ENCODE results near the gene NECAB2. TPM values are rescaled to one million over a fixed set of nuclear protein-coding genes. Genes with fewer than 3 reads are reported as not detected.

Gene NECAB2
- total and polyA plus RNA-seq, 2 experiments from 2014 or later = 1.6 to 5.1 TPM

DNA sequence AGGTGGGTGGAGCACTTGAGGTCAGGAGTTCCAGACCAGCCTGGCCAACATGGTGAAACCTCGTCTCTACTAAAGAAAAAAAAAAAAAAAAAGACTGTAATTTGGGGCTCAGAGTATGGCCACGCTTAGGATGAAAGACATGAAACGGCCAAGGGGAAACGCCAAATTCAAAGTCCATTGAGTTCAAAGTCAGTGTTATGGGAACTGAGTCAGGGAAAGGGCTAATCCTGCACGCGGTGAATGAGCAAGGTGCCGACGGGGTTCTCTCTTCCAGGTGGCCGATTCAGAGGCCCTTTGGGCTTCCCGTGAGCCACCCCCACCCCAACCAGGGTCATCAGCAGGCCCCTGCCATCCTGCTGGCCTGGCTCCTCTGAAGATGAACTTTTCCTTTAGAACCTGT is 22.5 kb upstream of the NECAB2 start:
- H3K27me3 ChIP-seq (ENCODE audit: insufficient read depth) = no peaks in the 10 kb centered on the region
- no peaks in the 10 kb centered on the region for H3K79me2 ChIP-seq (replicated peaks; ENCODE audit: insufficient read depth)
- no peak overlapping the region for H3K4me2 ChIP-seq
- H3K27me3 Mint-ChIP-seq (ENCODE audit: insufficient read depth, low read depth, poor library complexity) = peaks cover 24% of the 10 kb centered on the region
- TF ChIP-seq REST (IDR thresholded peaks at IDR 0.05; ENCODE audit: unreplicated experiment) = no peak
- no peak for TF ChIP-seq EZH2 (IDR thresholded peaks at IDR 0.05; ENCODE audit: low read depth, unreplicated experiment)
- TF ChIP-seq EZH2phosphoT487 (IDR thresholded peaks at IDR 0.05; ENCODE audit: unreplicated experiment) = no peak
- TF ChIP-seq, protein P1, sequence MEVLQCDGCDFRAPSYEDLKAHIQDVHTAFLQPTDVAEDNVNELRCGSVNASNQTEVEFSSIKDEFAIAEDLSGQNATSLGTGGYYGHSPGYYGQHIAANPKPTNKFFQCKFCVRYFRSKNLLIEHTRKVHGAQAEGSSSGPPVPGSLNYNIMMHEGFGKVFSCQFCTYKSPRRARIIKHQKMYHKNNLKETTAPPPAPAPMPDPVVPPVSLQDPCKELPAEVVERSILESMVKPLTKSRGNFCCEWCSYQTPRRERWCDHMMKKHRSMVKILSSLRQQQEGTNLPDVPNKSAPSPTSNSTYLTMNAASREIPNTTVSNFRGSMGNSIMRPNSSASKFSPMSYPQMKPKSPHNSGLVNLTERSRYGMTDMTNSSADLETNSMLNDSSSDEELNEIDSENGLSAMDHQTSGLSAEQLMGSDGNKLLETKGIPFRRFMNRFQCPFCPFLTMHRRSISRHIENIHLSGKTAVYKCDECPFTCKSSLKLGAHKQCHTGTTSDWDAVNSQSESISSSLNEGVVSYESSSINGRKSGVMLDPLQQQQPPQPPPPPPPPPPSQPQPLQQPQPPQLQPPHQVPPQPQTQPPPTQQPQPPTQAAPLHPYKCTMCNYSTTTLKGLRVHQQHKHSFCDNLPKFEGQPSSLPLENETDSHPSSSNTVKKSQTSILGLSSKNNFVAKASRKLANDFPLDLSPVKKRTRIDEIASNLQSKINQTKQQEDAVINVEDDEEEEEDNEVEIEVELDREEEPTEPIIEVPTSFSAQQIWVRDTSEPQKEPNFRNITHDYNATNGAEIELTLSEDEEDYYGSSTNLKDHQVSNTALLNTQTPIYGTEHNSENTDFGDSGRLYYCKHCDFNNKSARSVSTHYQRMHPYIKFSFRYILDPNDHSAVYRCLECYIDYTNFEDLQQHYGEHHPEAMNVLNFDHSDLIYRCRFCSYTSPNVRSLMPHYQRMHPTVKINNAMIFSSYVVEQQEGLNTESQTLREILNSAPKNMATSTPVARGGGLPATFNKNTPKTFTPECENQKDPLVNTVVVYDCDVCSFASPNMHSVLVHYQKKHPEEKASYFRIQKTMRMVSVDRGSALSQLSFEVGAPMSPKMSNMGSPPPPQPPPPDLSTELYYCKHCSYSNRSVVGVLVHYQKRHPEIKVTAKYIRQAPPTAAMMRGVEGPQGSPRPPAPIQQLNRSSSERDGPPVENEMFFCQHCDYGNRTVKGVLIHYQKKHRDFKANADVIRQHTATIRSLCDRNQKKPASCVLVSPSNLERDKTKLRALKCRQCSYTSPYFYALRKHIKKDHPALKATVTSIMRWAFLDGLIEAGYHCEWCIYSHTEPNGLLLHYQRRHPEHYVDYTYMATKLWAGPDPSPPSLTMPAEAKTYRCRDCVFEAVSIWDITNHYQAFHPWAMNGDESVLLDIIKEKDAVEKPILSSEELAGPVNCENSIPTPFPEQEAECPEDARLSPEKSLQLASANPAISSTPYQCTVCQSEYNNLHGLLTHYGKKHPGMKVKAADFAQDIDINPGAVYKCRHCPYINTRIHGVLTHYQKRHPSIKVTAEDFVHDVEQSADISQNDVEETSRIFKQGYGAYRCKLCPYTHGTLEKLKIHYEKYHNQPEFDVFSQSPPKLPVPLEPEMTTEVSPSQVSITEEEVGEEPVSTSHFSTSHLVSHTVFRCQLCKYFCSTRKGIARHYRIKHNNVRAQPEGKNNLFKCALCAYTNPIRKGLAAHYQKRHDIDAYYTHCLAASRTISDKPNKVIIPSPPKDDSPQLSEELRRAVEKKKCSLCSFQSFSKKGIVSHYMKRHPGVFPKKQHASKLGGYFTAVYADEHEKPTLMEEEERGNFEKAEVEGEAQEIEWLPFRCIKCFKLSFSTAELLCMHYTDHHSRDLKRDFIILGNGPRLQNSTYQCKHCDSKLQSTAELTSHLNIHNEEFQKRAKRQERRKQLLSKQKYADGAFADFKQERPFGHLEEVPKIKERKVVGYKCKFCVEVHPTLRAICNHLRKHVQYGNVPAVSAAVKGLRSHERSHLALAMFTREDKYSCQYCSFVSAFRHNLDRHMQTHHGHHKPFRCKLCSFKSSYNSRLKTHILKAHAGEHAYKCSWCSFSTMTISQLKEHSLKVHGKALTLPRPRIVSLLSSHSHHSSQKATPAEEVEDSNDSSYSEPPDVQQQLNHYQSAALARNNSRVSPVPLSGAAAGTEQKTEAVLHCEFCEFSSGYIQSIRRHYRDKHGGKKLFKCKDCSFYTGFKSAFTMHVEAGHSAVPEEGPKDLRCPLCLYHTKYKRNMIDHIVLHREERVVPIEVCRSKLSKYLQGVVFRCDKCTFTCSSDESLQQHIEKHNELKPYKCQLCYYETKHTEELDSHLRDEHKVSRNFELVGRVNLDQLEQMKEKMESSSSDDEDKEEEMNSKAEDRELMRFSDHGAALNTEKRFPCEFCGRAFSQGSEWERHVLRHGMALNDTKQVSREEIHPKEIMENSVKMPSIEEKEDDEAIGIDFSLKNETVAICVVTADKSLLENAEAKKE (CRISPR knock-in tag; IDR thresholded peaks at IDR 0.05) = no peak
- TF ChIP-seq STAT1 (IDR thresholded peaks at IDR 0.05; ENCODE audit: unreplicated experiment) = no peak
- no peak for TF ChIP-seq NANOG (IDR thresholded peaks at IDR 0.05; ENCODE audit: borderline replicate concordance)
- TF ChIP-seq ZNF331 (CRISPR knock-in tag; IDR thresholded peaks at IDR 0.05; ENCODE audit: low read depth) = no peak
- no peak for TF ChIP-seq JUNB (IDR thresholded peaks at IDR 0.05; ENCODE audit: unreplicated experiment)
- TF ChIP-seq ETS1 (IDR thresholded peaks at IDR 0.05) = no peak
- TF ChIP-seq POLR2AphosphoS5 (IDR thresholded peaks at IDR 0.05; ENCODE audit: low read depth) = no peak
- TF ChIP-seq, protein P2, sequence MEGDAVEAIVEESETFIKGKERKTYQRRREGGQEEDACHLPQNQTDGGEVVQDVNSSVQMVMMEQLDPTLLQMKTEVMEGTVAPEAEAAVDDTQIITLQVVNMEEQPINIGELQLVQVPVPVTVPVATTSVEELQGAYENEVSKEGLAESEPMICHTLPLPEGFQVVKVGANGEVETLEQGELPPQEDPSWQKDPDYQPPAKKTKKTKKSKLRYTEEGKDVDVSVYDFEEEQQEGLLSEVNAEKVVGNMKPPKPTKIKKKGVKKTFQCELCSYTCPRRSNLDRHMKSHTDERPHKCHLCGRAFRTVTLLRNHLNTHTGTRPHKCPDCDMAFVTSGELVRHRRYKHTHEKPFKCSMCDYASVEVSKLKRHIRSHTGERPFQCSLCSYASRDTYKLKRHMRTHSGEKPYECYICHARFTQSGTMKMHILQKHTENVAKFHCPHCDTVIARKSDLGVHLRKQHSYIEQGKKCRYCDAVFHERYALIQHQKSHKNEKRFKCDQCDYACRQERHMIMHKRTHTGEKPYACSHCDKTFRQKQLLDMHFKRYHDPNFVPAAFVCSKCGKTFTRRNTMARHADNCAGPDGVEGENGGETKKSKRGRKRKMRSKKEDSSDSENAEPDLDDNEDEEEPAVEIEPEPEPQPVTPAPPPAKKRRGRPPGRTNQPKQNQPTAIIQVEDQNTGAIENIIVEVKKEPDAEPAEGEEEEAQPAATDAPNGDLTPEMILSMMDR (conservative IDR thresholded peaks at IDR 0.05; ENCODE audit: low read depth in 2 of 2) = no peak
- no peak for TF ChIP-seq ZNF114 (CRISPR knock-in tag; IDR thresholded peaks at IDR 0.05)
- TF ChIP-seq CREB1 (CRISPR knock-in tag; IDR thresholded peaks at IDR 0.05; ENCODE audit: low read depth) = no peak
- peaks cover 9% of the 10 kb centered on the region; the same call in 1 of the 2 replicates for H3F3A ChIP-seq (replicated peaks; ENCODE audit: low read depth)
- H3K27ac ChIP-seq (ENCODE audit: low read depth) = no peak overlapping the region
- peaks cover 9% of the 10 kb centered on the region for H3K9me3 Mint-ChIP-seq
- no peak overlapping the region for H3K27ac Mint-ChIP-seq
- H3K9me2 ChIP-seq (ENCODE audit: insufficient read depth) = no peaks in the 10 kb centered on the region
- no peaks in the 10 kb centered on the region for H3K4me1 ChIP-seq (ENCODE audit: insufficient read depth)
- ATAC-seq (no peak), DNase-seq (ENCODE audit: low spot score) (no peak)
- no peak overlapping the region for H3K4me3 Mint-ChIP-seq
- peaks cover under 1% of the 10 kb centered on the region for H3K4me1 Mint-ChIP-seq
- H2AFZ ChIP-seq = no peak overlapping the region
- H4K20me1 ChIP-seq (replicated peaks; ENCODE audit: insufficient read depth) = no peaks in the 10 kb centered on the region; the same call in 1 of the 2 replicates
- peaks cover 4% of the 10 kb centered on the region; the same call in 2 of the 3 replicates for H3K36me3 Mint-ChIP-seq (ENCODE audit: low read depth)
- H3K36me3 ChIP-seq (ENCODE audit: insufficient read depth) = no peaks in the 10 kb centered on the region
- H3K4me3 ChIP-seq = no peak overlapping the region

Data from GM23338 (cell line).